ENCODE data around the gene HOXD3. TPM values are rescaled to one million over a fixed set of nuclear protein-coding genes. Genes with fewer than 3 reads are reported as not detected.

Gene HOXD3
- total RNA-seq, 4 donors from 2014 or later = 0.86 to 2.1 (median 1.4) TPM

- TF ChIP-seq POLR2AphosphoS5 (IDR thresholded peaks at IDR 0.05) (no peak), EP300 (IDR thresholded peaks at IDR 0.05) (no peak), CTCF (IDR thresholded peaks at IDR 0.05) (no peak), POLR2A (IDR thresholded peaks at IDR 0.05; ENCODE audit: low read depth) (no peak)
- DNase-seq (ENCODE audit: extremely low spot score) = no peak
- no peaks in the 10 kb centered on the region for H3K36me3 ChIP-seq
- WGBS = 27% methylated on average over 27 of the region's 47 CpGs
- peak overlapping the region in 3 of 4 donors; percentile 8 to 12 (median 9) for H3K4me3 ChIP-seq
- no peaks in the 10 kb centered on the region for H3K9me3 ChIP-seq
- peaks cover 6 to 39% (median 31%) of the 10 kb centered on the region in 4 donors for H3K4me1 ChIP-seq
- intact Hi-C loops (cut with DNase I) = no loop called here
- peak overlapping the region in 1 of 4 donors; percentile 4 for H3K27ac ChIP-seq (replicated peaks in 1 of 4)
- H3K27me3 ChIP-seq = peaks cover 0 to 100% (median 67%) of the 10 kb centered on the region in 4 donors
Measured at GRCh38 chr2:176174824-176175708, 18.0 kb downstream of the HOXD3 start.

- Histone ChIP-seq H3K4me3 (no peak overlapping the region), H3K36me3 (no peaks in the 10 kb centered on the region), H3K4me1 (peaks cover 6 to 39% (median 31%) of the 10 kb centered on the region in 4 donors), H3K27me3 (peaks cover 0 to 100% (median 62%) of the 10 kb centered on the region in 4 donors), H3K27ac (replicated peaks in 1 of 4) (no peak overlapping the region), H3K9me3 (no peaks in the 10 kb centered on the region)
- WGBS = 77% methylated on average over 7 of the region's 7 CpGs
- no peak for DNase-seq (ENCODE audit: extremely low spot score)
- TF ChIP-seq EP300 (IDR thresholded peaks at IDR 0.05) = no peak
- TF ChIP-seq POLR2A (IDR thresholded peaks at IDR 0.05; ENCODE audit: low read depth) = no peak
- no peak for TF ChIP-seq POLR2AphosphoS5 (IDR thresholded peaks at IDR 0.05)
- no peak for TF ChIP-seq CTCF (IDR thresholded peaks at IDR 0.05)
- intact Hi-C loops (cut with DNase I) = no loop called here
Measured at GRCh38 chr2:176175709-176176607, 18.9 kb downstream of the HOXD3 start.

GRCh38 chr2:176177580-176178037 is 20.5 kb downstream of the HOXD3 start:
- H3K36me3 ChIP-seq = no peaks in the 10 kb centered on the region
- peak overlapping the region; percentile 36 to 44 (median 40) for H3K4me3 ChIP-seq
- DNase-seq (ENCODE audit: extremely low spot score) = no peak
- H3K27me3 ChIP-seq = peaks cover 0 to 96% (median 48%) of the 10 kb centered on the region in 4 donors
- peaks cover 6 to 24% (median 20%) of the 10 kb centered on the region in 4 donors for H3K4me1 ChIP-seq
- TF ChIP-seq EP300 (IDR thresholded peaks at IDR 0.05) (no peak), POLR2A (IDR thresholded peaks at IDR 0.05; ENCODE audit: low read depth) (no peak), POLR2AphosphoS5 (IDR thresholded peaks at IDR 0.05) (no peak), CTCF (IDR thresholded peaks at IDR 0.05) (no peak)
- peak overlapping the region in 2 of 4 donors; percentile 10 to 20 for H3K27ac ChIP-seq (replicated peaks in 1 of 4)
- 15% methylated on average over 7 of the region's 12 CpGs for WGBS
- no peaks in the 10 kb centered on the region for H3K9me3 ChIP-seq
- intact Hi-C loops (cut with DNase I) = no loop called here

- TF ChIP-seq CTCF (IDR thresholded peaks at IDR 0.05) (no peak), EP300 (IDR thresholded peaks at IDR 0.05) (no peak), POLR2AphosphoS5 (IDR thresholded peaks at IDR 0.05) (no peak), POLR2A (IDR thresholded peaks at IDR 0.05; ENCODE audit: low read depth) (no peak)
- Histone ChIP-seq H3K27me3 (peaks cover 0 to 92% (median 42%) of the 10 kb centered on the region in 4 donors), H3K27ac (replicated peaks in 1 of 4) (peak overlapping the region in 3 of 4 donors; percentile 7 to 20 (median 10)), H3K4me3 (peak overlapping the region; percentile 36 to 44 (median 40)), H3K9me3 (no peaks in the 10 kb centered on the region), H3K4me1 (peaks cover 6 to 24% (median 20%) of the 10 kb centered on the region in 4 donors), H3K36me3 (no peaks in the 10 kb centered on the region)
- 6% methylated on average over 45 of the region's 68 CpGs for WGBS
- intact Hi-C loops (cut with DNase I) = no loop called here
- no peak for DNase-seq (ENCODE audit: extremely low spot score)
Measured at GRCh38 chr2:176178038-176178756, 21.1 kb downstream of the HOXD3 start.
